RKO (cell line): ENCODE results near the gene KRTAP5-10.
"Not testable (repeated sequence)": the region's sequence is repeated elsewhere in the genome, so short reads cannot be mapped to it uniquely, and the experiment has no call there.

ENCODE experiments used
- DNase-seq: peaks from one replicate; pipeline ENCODE4 v3.0.0-alpha.2; 2016; ENCODE audit warnings: low spot score

Gene KRTAP5-10

GRCh38 chr11:71542879-71543777, 22.2 kb upstream of the KRTAP5-10 start:
- DNase-seq: no peak

- DNase-seq: no peak
Measured at GRCh38 chr11:71543866-71544265, 21.5 kb upstream of the KRTAP5-10 start.

GRCh38 chr11:71544525-71545214, 20.7 kb upstream of the KRTAP5-10 start:
- no peak for DNase-seq

- DNase-seq: no peak
Measured at GRCh38 chr11:71545405-71545966, 19.9 kb upstream of the KRTAP5-10 start.

- no peak for DNase-seq
Measured at GRCh38 chr11:71548120-71548519, 17.2 kb upstream of the KRTAP5-10 start, which contains the start of gene KRTAP5-9. TSS of gene KRTAP5-9 (plus strand) at chr11:71548420. CDS start at chr11:71548658, 238 bp downstream.

GRCh38 chr11:71548716-71549151, 16.6 kb upstream of the KRTAP5-10 start:
- no peak for DNase-seq

- DNase-seq: no peak
Measured at GRCh38 chr11:71551711-71552110, 13.7 kb upstream of the KRTAP5-10 start.

GRCh38 chr11:71554996-71555395, 10.4 kb upstream of the KRTAP5-10 start:
- no peak for DNase-seq

GRCh38 chr11:71555508-71555907, 9.9 kb upstream of the KRTAP5-10 start:
- no peak for DNase-seq

- no peak for DNase-seq
Measured at GRCh38 chr11:71556018-71556417, 9.3 kb upstream of the KRTAP5-10 start.

- DNase-seq: no peak
Measured at GRCh38 chr11:71557257-71557656, 8.1 kb upstream of the KRTAP5-10 start.

GRCh38 chr11:71558996-71559395, 6.4 kb upstream of the KRTAP5-10 start:
- no peak for DNase-seq

GRCh38 chr11:71562120-71562519, 3.2 kb upstream of the KRTAP5-10 start:
- DNase-seq: no peak

- DNase-seq: peak; percentile 71
Measured at GRCh38 chr11:71563406-71563805, 2.0 kb upstream of the KRTAP5-10 start.

GRCh38 chr11:71564430-71564829, 933 bp upstream of the KRTAP5-10 start:
- DNase-seq: no peak

- DNase-seq: no peak
Measured at GRCh38 chr11:71566081-71566620, 788 bp downstream of the KRTAP5-10 start.

GRCh38 chr11:71566626-71567599, 1.6 kb downstream of the KRTAP5-10 start:
- DNase-seq: not testable (repeated sequence)

GRCh38 chr11:71567633-71568032, 2.3 kb downstream of the KRTAP5-10 start:
- DNase-seq: not testable (repeated sequence)

GRCh38 chr11:71568704-71569349, 3.5 kb downstream of the KRTAP5-10 start:
- DNase-seq: no peak

- DNase-seq: not testable (repeated sequence)
Measured at GRCh38 chr11:71571101-71571850, 5.9 kb downstream of the KRTAP5-10 start.
